Skeletal muscle satellite cell (primary cell): ENCODE results near the gene COL23A1.

Source experiments
- H3K27me3 ChIP-seq: 2 replicates; pipeline ENCODE4 v1.7.0; 2013; ENCODE audit warnings: low read length; ENCODE audit not compliant: control insufficient read depth, insufficient read depth
- H3K36me3 ChIP-seq: 2 replicates; pipeline ENCODE4 v1.7.0; 2013; ENCODE audit warnings: mild to moderate bottlenecking, control low read depth, low read length; ENCODE audit not compliant: insufficient read depth
- H3K4me1 ChIP-seq: 2 replicates; pipeline ENCODE4 v1.7.0; 2013; ENCODE audit warnings: low read length; ENCODE audit not compliant: control insufficient read depth, insufficient read depth
- H3K4me2 ChIP-seq: 2 replicates; pipeline ENCODE4 v1.7.0; 2013; ENCODE audit warnings: mild to moderate bottlenecking, low read length
- H3K4me3 ChIP-seq: 2 replicates; pipeline ENCODE4 v1.7.0; 2013; ENCODE audit warnings: low read length
- H3K9ac ChIP-seq: 2 replicates; pipeline ENCODE4 v1.7.0; 2013; ENCODE audit warnings: mild to moderate bottlenecking, low read depth, low read length, moderate library complexity
- H3K9me3 ChIP-seq: replicated peaks from 2 replicates; pipeline ENCODE4 v1.7.0; 2013; ENCODE audit warnings: mild to moderate bottlenecking, control low read depth, low read length

The COL23A1 gene

DNA sequence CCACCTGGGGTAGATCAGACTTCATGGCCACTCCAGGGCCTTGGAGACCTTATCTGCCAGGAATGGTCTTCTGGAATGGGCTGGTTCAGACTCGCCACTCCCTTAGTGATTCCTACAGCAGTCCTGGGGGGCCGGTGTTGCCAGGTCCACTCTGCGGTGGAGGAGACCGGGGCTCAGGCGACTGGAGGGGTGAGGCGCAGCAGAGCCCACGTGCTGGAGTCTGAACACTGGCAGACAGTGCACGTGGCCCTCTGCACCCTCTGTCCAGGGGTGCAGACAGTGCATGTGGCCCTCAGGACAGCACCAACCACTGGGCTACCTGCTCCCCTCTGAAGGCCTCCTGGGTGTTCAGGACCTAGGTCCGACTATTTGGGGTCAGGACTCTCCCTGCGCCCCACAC lies 262.7 kb downstream of the COL23A1 start:
- no peak overlapping the region for H3K4me3 ChIP-seq
- H3K4me1 ChIP-seq = peaks cover 15% of the 10 kb centered on the region
- H3K4me2 ChIP-seq = no peak overlapping the region
- H3K9me3 ChIP-seq = no peaks in the 10 kb centered on the region
- no peaks in the 10 kb centered on the region for H3K36me3 ChIP-seq
- H3K9ac ChIP-seq = no peak overlapping the region
- H3K27me3 ChIP-seq = peaks cover 5% of the 10 kb centered on the region

DNA sequence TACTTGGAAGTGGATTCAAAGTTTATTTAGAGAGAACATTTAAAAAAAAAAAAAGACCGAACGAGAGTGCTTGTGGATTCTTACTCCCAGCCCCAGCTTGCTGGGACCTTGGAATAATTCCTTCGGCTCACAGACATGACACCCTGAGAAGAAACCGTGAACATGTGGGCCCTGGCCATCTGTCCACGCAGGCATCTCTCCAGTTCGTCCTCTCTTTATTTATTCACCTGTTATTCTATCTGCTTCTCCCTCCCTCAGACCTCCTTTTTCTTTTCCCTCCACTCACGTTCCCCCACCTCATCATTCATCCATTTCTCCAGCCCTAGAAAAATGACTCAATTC lies 263.8 kb downstream of the COL23A1 start:
- Histone ChIP-seq H3K4me1 (peaks cover 6% of the 10 kb centered on the region), H3K4me3 (no peak overlapping the region), H3K9me3 (no peaks in the 10 kb centered on the region), H3K36me3 (no peaks in the 10 kb centered on the region), H3K4me2 (no peak overlapping the region), H3K27me3 (no peaks in the 10 kb centered on the region), H3K9ac (no peak overlapping the region)

DNA sequence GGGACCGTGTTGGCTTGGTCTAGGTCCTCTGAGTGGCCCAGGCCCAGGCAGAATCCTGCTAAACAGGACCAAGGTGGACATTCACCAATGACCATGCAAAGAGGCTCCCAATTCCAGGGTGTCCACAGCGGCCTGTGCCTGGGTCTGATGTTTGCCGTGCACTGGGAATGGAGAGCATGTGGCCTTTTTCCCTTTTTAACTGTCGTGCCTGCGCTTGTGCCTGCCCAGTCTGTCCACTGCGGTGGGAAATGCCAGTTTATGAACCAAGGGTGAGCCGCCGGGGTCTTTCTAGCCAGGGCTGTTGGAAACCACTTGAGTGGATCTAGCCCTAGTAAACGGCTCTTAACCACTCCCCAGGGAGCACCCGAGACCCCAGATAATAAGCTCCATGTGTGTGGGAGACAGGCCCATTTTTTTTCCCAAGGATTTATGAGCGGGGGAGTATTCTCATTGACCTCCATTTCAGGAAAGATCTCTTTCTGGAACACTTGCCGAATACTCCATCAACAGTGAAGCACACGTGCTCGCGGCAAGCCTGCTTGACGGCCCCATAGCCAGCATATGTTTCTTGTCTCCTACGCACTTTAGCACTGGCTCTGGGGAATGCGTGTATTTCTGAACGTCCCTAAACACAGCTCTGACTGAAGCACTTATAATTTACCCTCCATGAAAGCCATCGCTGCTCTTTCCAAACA lies 264.4 kb downstream of the COL23A1 start:
- Histone ChIP-seq H3K4me1 (peaks cover 2% of the 10 kb centered on the region), H3K4me2 (no peak overlapping the region)

DNA sequence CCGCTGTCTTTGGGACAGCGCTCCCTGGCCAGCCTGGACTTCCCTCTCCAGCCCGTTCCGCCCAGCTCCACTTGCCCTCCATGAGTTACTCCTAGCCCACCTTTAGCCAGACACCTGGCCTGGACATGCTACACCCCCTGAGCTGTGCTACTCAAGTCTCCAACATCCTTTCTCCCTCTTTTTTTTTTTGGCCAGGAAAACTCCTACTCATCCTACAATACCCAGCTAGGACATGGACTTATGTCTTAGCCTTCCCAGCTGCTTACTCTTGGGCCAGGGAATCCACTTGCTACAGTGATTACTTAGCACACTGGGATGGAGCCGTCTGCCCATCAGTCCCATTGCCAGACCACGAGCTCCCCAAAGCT lies 264.9 kb downstream of the COL23A1 start:
- H3K4me3 ChIP-seq = no peak overlapping the region
- no peaks in the 10 kb centered on the region for H3K9me3 ChIP-seq
- H3K4me2 ChIP-seq = no peak overlapping the region
- H3K36me3 ChIP-seq = no peaks in the 10 kb centered on the region
- no peaks in the 10 kb centered on the region for H3K27me3 ChIP-seq
- H3K9ac ChIP-seq = no peak overlapping the region
- no peaks in the 10 kb centered on the region for H3K4me1 ChIP-seq

More for the DNA sequence above, 264.4 kb downstream of the COL23A1 start:
- Histone ChIP-seq H3K27me3 (no peaks in the 10 kb centered on the region), H3K36me3 (no peaks in the 10 kb centered on the region), H3K9ac (no peak overlapping the region), H3K4me3 (no peak overlapping the region), H3K9me3 (no peaks in the 10 kb centered on the region)

DNA sequence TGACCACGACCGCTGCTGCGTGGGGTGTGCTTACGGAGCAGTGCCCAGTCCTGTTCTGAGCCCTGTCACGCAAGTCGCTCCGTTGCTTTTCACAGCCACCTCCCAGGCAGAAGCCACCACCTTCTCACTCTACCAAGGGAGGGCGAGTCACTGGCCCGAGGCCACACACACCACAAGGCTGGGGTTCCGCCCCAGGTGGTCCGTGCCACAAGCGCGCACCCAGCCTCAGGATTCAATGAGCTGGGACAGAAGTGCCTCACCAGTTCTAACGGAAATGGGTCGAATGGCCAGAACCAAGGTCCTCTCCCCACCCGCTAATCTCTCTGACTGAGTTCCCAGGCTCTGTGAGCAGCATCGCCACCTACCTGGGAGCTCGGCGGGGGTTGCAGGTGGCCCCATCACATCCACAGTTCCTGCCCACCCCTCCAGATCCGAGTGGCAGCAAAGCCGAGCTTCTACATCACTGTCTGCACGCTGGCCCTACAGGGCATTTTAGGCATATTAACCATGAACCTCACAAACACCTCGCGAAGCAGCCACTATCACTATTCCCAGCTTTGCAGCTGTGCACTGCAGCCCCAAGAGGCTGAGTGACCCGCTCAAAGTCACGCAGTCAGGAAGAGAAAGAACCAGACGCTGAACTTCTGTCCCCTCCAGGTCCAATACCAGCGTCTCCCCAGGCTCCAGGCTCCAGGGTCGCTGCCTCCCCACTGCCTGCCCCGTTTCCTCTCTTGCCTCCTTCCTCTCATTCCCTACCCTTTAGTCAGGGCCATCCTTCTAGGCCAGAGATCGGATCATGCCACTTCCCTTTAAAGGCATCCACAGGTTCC lies 265.5 kb downstream of the COL23A1 start:
- Histone ChIP-seq H3K4me2 (no peak overlapping the region), H3K27me3 (no peaks in the 10 kb centered on the region), H3K9ac (no peak overlapping the region), H3K9me3 (no peaks in the 10 kb centered on the region), H3K36me3 (no peaks in the 10 kb centered on the region), H3K4me1 (no peaks in the 10 kb centered on the region), H3K4me3 (no peak overlapping the region)

DNA sequence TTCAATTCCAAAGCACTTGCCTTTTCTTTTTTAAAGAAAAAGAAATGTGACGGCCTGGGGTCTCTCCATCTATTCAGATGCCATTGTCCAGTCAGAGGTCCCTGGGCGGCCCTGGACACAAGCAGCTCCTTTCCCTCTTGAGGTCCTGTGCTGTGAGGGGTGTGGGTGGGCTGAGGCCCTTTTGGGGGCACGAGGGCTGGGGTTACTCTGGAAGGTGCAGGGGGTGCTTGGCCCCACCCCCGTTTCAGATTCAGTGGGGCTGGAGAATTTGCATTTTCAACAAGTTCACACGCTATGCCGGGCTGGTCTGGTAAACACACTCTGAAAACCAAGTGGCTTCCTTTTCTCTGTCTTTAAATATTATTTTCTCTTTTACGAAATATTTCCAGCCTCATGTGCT lies 266.2 kb downstream of the COL23A1 start:
- H3K4me2 ChIP-seq = no peak overlapping the region
- no peaks in the 10 kb centered on the region for H3K27me3 ChIP-seq
- H3K36me3 ChIP-seq = no peaks in the 10 kb centered on the region
- H3K4me3 ChIP-seq = no peak overlapping the region
- no peaks in the 10 kb centered on the region for H3K9me3 ChIP-seq
- H3K4me1 ChIP-seq = no peaks in the 10 kb centered on the region
- H3K9ac ChIP-seq = no peak overlapping the region

DNA sequence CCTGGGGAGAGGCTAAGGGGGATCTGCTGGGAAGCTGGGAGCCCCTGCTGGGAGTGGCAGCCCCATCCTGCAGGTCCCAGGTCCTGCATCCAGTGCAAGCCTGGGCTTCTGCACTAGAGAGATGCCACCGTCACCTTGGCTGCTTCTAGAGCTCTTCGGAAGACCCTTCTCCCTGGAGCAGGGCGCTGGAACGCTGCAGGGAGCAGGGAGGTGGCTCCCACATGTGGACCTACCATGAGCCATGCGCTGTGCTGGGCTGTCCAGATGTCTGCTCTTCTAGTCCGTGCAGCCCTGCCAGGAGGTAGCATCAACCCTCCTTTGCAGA lies 266.7 kb downstream of the COL23A1 start:
- H3K4me1 ChIP-seq = no peaks in the 10 kb centered on the region

DNA sequence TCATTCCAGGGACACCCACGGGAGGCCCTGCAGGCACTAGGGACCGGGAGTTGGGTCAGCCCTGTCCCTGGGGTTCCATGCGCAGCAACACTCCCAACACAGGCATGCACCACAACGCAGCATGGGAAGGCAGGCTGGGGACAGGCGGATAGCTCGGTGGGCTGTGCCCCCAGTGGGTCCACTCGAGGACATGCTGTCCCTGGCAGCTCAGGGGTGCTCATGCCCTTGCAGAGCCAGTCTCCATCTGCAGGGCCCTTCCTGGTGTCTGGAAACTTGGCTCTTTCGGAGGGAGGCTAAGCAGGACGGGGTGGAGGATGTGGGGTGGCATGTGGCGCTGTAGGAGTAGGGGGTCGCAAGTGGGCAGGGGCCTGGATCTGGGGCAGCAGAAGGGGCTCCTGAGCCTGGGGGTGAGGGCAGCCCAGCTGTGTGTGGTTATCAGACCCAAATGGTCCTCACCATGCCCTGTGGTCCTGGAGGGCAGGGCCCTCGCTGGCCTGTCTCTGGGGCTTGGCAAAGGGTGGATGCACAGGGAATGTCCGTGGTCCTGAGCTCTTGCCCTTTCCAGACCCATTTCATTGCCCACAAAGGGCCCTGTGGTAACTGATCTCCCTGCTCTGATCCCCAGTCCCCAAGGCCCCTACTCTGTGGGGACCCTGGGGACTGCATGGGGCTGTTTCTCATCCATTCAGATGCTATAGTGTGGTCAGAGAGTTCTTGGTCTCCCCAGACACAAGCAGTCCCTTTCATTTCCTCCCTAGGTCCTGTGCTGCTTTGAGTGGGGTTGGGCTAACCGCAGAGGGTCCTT lies 267.3 kb downstream of the COL23A1 start:
- Histone ChIP-seq H3K4me3 (no peak overlapping the region), H3K9ac (no peak overlapping the region), H3K4me2 (no peak overlapping the region), H3K9me3 (no peaks in the 10 kb centered on the region), H3K4me1 (no peaks in the 10 kb centered on the region), H3K36me3 (no peaks in the 10 kb centered on the region), H3K27me3 (no peaks in the 10 kb centered on the region)

More for the DNA sequence above, 266.7 kb downstream of the COL23A1 start:
- H3K9me3 ChIP-seq = no peaks in the 10 kb centered on the region
- no peaks in the 10 kb centered on the region for H3K36me3 ChIP-seq
- H3K4me2 ChIP-seq = no peak overlapping the region
- no peak overlapping the region for H3K9ac ChIP-seq
- no peak overlapping the region for H3K4me3 ChIP-seq
- H3K27me3 ChIP-seq = no peaks in the 10 kb centered on the region

DNA sequence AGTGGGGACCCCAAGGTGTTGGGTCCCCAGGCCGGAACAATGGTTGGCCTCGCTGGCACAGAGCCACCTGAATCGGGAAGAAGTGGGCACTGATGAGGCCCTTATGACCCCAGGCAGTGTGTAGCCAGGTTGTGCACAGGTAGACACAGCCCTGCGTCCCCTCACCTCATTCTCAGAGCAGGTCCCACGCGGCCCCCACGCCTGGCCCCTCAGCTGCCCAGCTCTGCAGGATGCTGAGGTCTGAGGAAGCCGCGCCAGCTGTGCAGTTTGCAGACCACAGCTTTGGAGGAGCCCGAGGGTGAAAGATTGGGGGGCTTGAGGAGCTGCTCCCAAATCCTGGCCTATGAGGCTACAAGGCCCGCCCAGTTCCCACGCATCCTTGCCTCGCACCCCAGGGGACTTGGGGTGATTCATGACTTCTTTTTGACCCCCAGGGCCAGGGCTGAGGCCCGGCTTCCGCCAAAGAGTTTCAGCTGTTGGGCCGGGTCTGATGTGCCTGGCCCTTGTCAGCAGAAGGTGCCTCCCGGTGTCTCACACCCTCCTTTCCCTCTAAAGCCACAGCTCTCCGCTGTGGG lies 269.8 kb downstream of the COL23A1 start:
- Histone ChIP-seq H3K4me1 (no peaks in the 10 kb centered on the region), H3K9me3 (no peaks in the 10 kb centered on the region), H3K4me3 (no peak overlapping the region), H3K4me2 (no peak overlapping the region), H3K27me3 (no peaks in the 10 kb centered on the region), H3K9ac (no peak overlapping the region), H3K36me3 (no peaks in the 10 kb centered on the region)

DNA sequence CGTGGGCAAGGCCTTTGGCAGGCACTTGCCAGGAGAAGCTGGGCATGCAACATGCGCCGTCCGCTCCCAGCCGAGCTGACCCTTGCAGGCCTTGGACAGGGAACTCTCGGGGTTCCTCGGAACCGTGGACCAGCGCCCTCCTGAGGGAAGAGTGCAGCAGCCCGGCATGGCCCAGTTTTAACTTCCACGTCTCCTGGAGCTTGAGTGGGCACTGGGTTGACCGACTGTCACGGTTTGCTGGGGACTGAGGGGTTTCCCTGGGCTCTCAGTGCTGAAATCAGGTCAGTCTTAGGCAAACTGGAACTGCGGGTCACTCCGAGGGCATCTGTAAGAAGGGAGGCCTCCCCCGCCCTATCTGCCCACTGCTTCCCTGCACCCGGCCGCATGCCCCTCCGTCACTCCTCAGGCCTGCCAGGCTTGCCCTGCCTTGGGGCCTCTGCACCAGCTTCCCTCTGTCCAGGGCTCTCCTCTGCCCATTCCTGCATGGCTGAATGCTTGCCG lies 270.6 kb downstream of the COL23A1 start:
- no peaks in the 10 kb centered on the region for H3K4me1 ChIP-seq
- no peaks in the 10 kb centered on the region for H3K9me3 ChIP-seq
- no peak overlapping the region for H3K4me2 ChIP-seq
- H3K9ac ChIP-seq = no peak overlapping the region
- H3K4me3 ChIP-seq = no peak overlapping the region
- H3K36me3 ChIP-seq = no peaks in the 10 kb centered on the region
- no peaks in the 10 kb centered on the region for H3K27me3 ChIP-seq

DNA sequence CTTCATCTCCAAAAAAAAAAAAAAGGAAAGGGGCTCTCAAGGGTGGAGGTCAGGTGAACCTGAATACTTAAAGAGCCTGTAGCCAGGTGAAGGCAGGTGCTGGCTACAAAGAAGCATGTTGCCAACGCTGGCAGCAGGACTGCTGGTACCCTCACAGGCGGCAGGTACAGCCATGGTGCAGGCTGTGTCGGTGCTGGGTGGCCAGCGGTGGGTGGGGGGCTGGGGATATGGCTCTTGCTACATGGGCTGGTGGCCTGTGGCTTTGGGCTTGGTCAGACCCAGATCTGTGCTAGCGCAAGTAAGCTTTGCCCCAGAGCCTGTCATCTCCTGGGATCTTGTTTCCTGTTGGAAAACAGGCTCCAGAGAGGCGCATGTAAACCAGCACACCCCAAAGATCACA lies 271.3 kb downstream of the COL23A1 start:
- no peak overlapping the region for H3K4me2 ChIP-seq
- no peaks in the 10 kb centered on the region for H3K4me1 ChIP-seq
- no peaks in the 10 kb centered on the region for H3K36me3 ChIP-seq
- no peaks in the 10 kb centered on the region for H3K9me3 ChIP-seq
- no peaks in the 10 kb centered on the region for H3K27me3 ChIP-seq
- H3K9ac ChIP-seq = no peak overlapping the region
- no peak overlapping the region for H3K4me3 ChIP-seq
